ENCODE results near the gene RHOC.
A peak's percentile ranks its signal among the peaks of the same experiment; 100 is the strongest.

Gene RHOC

DNA sequence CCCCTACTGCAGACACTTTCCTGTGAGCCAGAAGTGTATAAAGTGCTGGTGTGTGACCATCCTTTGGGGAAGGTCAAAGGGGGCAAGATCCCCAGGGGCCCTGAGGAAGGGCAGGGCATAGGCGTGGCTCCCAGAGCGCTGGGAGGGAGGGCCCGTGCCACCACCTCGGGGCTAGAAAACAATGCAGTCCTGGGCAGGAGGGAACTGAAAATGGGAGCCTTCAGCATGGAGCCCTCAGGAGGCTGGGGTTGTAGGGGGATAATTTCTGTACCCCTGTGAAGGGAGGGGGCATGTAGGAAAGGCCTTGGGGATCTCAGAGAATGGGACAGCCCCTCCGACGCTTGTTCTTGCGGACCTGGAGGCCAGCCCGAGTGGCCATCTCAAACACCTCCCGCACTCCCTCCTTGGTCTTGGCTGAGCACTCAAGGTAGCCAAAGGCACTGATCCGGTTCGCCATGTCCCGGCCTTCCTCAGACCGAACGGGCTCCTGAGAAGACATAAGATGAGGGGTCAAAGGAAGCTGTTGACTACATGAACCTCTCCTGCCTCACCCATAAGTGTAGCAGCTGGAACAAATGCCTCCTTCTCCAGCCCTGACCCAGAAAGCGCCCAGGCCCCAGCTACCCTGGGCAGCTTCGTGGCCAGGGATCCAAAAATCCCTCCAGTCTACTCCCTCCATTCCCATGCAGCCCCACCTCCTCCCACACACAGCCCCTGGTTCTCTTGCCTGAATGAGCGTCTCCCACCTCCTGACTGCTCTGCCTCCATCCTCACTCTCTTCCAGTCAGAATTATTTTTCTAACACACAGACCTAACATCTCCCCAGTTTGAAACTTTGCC lies 5.5 kb downstream of the RHOC start:
- Histone ChIP-seq H3K4me3 (ENCODE audit: low read depth in 1 of 2, low read length in 2 of 2) (no peak overlapping the region), H2AFZ (ENCODE audit: low read depth, low read length) (no peak overlapping the region), H3K9me3 (ENCODE audit: insufficient read depth, low read length, severe bottlenecking) (no peaks in the 10 kb centered on the region), H3K9ac (ENCODE audit: low read depth, low read length) (no peak overlapping the region), H3K27ac (ENCODE audit: low read length) (peak overlapping the region; percentile 48), H3K36me3 (ENCODE audit: insufficient read depth, low read length) (peaks cover 55% of the 10 kb centered on the region), H3K4me1 (ENCODE audit: insufficient read depth, low read length) (peaks cover 44% of the 10 kb centered on the region), H4K20me1 (ENCODE audit: insufficient read depth, low read length) (no peaks in the 10 kb centered on the region), H3K79me2 (ENCODE audit: insufficient read depth, low read length) (peaks cover 11% of the 10 kb centered on the region), H3K4me2 (ENCODE audit: insufficient read depth, low read length) (no peak overlapping the region), H3K27me3 (ENCODE audit: insufficient read depth, low read length, poor library complexity) (no peaks in the 10 kb centered on the region)
- ATAC-seq (ENCODE audit: insufficient read depth, low read depth) (no peak), DNase-seq (no peak)
- TF ChIP-seq EZH2 (IDR thresholded peaks at IDR 0.05; ENCODE audit: borderline replicate concordance, low read depth, low read length, severe bottlenecking) = no peak
- TF ChIP-seq, protein P1, sequence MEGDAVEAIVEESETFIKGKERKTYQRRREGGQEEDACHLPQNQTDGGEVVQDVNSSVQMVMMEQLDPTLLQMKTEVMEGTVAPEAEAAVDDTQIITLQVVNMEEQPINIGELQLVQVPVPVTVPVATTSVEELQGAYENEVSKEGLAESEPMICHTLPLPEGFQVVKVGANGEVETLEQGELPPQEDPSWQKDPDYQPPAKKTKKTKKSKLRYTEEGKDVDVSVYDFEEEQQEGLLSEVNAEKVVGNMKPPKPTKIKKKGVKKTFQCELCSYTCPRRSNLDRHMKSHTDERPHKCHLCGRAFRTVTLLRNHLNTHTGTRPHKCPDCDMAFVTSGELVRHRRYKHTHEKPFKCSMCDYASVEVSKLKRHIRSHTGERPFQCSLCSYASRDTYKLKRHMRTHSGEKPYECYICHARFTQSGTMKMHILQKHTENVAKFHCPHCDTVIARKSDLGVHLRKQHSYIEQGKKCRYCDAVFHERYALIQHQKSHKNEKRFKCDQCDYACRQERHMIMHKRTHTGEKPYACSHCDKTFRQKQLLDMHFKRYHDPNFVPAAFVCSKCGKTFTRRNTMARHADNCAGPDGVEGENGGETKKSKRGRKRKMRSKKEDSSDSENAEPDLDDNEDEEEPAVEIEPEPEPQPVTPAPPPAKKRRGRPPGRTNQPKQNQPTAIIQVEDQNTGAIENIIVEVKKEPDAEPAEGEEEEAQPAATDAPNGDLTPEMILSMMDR (IDR thresholded peaks at IDR 0.05; ENCODE audit: borderline replicate concordance, extremely low read depth, low read length, poor library complexity, severe bottlenecking) = no peak

DNA sequence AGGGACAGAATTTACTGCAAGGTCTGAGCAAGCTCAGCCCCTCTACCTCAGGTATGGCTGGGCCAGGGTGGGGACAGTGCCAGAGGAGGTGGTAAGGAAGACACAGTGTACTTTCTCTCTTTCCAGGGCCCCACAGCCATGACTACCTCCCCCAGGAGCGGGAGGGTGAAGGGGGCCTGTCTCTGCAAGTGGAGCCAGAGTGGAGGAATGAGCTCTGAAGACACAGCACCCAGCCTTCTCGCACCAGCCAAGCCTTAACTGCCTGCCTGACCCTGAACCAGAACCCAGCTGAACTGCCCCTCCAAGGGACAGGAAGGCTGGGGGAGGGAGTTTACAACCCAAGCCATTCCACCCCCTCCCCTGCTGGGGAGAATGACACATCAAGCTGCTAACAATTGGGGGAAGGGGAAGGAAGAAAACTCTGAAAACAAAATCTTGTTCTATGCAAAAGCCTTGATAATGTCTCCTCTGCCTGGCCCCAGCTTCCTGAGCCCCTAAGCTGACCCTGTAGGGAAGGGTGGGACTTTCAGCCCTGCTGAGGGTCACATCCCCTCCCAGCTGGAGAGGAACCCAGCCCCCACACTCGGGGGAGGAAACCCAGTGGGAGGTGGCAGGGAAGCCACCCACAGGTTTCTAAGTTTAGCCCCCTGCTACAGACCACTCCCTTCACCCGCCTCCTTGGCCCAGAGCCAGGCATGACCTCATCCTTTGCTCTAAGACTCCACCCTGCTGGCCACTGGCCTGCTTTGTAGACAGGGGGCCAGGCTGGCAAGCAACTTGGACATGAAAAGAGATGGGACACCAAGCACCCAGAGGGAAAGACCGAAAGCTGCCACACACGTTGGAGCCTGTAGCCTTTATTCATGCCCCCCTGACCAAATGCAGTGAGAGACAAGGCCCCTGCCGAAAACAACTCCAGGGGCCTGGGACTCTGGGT lies 6.4 kb downstream of the RHOC start:
- H3K4me1 ChIP-seq (ENCODE audit: insufficient read depth, low read length) = peaks cover 35% of the 10 kb centered on the region
- H4K20me1 ChIP-seq (ENCODE audit: insufficient read depth, low read length) = no peaks in the 10 kb centered on the region
- no peaks in the 10 kb centered on the region for H3K9me3 ChIP-seq (ENCODE audit: insufficient read depth, low read length, severe bottlenecking)
- H3K27ac ChIP-seq (ENCODE audit: low read length) = peak overlapping the region; percentile 48
- TF ChIP-seq EZH2 (IDR thresholded peaks at IDR 0.05; ENCODE audit: borderline replicate concordance, low read depth, low read length, severe bottlenecking) = no peak
- no peaks in the 10 kb centered on the region for H3K27me3 ChIP-seq (ENCODE audit: insufficient read depth, low read length, poor library complexity)
- no peak overlapping the region for H2AFZ ChIP-seq (ENCODE audit: low read depth, low read length)
- ATAC-seq (ENCODE audit: insufficient read depth, low read depth) (no peak), DNase-seq (peak; percentile 70)
- H3K4me2 ChIP-seq (ENCODE audit: insufficient read depth, low read length) = no peak overlapping the region
- H3K9ac ChIP-seq (ENCODE audit: low read depth, low read length) = no peak overlapping the region
- no peak overlapping the region for H3K4me3 ChIP-seq (ENCODE audit: low read depth in 1 of 2, low read length in 2 of 2)
- peaks cover 11% of the 10 kb centered on the region for H3K79me2 ChIP-seq (ENCODE audit: insufficient read depth, low read length)
- H3K36me3 ChIP-seq (ENCODE audit: insufficient read depth, low read length) = peaks cover 62% of the 10 kb centered on the region

DNA sequence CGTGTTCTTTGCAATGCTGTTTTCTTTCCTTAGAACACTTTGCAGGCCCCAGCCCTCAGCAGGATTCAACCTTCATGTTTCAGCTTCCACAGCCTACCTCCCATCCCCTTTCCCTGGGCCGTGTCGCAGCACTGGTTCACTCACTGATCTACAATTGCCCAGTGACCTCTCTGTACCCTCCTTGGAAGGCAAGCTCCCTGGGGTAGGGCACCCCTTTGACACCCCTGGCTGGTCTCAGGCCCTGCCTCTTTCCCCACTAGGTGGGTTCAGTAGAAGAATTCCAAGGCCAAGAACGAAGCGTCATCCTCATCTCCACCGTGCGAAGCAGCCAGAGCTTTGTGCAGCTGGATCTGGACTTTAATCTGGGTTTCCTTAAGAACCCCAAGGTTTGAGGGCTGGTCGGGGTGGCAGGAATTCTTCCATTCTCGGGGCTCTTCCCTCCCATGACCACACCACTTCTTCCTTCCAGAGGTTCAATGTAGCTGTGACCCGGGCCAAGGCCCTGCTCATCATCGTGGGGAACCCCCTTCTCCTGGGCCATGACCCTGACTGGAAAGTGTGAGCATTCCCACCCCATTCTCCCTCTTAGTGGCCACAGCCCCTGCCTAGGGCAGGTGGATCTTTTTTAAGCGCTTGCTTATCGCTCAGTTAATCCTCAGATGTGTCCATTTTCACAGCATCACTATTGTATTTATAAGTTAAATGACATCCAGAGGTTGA lies 7.3 kb downstream of the RHOC start:
- Histone ChIP-seq H3K27ac (ENCODE audit: low read length) (0 out of 2 replicates have a peak overlapping the region, but pooled peaks have one; percentile 48), H3K9me3 (ENCODE audit: insufficient read depth, low read length, severe bottlenecking) (no peaks in the 10 kb centered on the region), H3K4me1 (ENCODE audit: insufficient read depth, low read length) (peaks cover 26% of the 10 kb centered on the region), H3K36me3 (ENCODE audit: insufficient read depth, low read length) (peaks cover 72% of the 10 kb centered on the region), H4K20me1 (ENCODE audit: insufficient read depth, low read length) (no peaks in the 10 kb centered on the region; the same call in 1 of the 2 replicates), H3K79me2 (ENCODE audit: insufficient read depth, low read length) (peaks cover 8% of the 10 kb centered on the region), H3K9ac (ENCODE audit: low read depth, low read length) (no peak overlapping the region), H3K27me3 (ENCODE audit: insufficient read depth, low read length, poor library complexity) (no peaks in the 10 kb centered on the region), H3K4me2 (ENCODE audit: insufficient read depth, low read length) (no peak overlapping the region), H2AFZ (ENCODE audit: low read depth, low read length) (no peak overlapping the region), H3K4me3 (ENCODE audit: low read depth in 1 of 2, low read length in 2 of 2) (no peak overlapping the region)
- no peak for ATAC-seq (ENCODE audit: insufficient read depth, low read depth)
- TF ChIP-seq EZH2 (IDR thresholded peaks at IDR 0.05; ENCODE audit: borderline replicate concordance, low read depth, low read length, severe bottlenecking) = no peak
- TF ChIP-seq, protein P1 (IDR thresholded peaks at IDR 0.05; ENCODE audit: borderline replicate concordance, extremely low read depth, low read length, poor library complexity, severe bottlenecking) = no peak
- DNase-seq = no peak

Measured in DND-41 (cell line).